CD4-positive, alpha-beta T cell treated with Interleukin-15 for 4 hours (primary cell): ENCODE data around the gene CNNM2.
"Not testable (repeated sequence)": the region's sequence is repeated elsewhere in the genome, so short reads cannot be mapped to it uniquely, and the experiment has no call there.

Source experiments
- DNase-seq: peaks from one replicate; pipeline ENCODE4 v3.0.0-alpha.2; 2020; ENCODE audit warnings: low spot score

The CNNM2 gene

DNA sequence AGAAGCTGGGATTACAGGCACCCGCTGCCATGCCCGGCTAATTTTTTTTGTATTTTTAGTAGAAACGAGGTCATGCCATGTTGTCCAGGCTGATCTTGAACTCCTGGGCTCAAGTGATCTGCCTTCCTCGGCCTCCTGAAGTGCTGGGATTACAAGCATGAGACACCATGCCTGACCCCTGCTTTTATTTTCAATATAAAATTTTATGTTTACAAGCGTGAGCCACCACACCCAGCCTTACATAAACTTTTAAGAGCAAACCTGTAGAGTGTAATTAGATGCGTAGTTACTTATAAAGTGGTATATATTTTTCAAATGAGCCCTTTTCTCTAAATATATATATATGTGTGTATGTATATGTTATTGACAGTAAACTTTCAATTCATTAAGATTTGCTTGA is 8.7 kb downstream of the CNNM2 start:
- DNase-seq, result no peak

DNA sequence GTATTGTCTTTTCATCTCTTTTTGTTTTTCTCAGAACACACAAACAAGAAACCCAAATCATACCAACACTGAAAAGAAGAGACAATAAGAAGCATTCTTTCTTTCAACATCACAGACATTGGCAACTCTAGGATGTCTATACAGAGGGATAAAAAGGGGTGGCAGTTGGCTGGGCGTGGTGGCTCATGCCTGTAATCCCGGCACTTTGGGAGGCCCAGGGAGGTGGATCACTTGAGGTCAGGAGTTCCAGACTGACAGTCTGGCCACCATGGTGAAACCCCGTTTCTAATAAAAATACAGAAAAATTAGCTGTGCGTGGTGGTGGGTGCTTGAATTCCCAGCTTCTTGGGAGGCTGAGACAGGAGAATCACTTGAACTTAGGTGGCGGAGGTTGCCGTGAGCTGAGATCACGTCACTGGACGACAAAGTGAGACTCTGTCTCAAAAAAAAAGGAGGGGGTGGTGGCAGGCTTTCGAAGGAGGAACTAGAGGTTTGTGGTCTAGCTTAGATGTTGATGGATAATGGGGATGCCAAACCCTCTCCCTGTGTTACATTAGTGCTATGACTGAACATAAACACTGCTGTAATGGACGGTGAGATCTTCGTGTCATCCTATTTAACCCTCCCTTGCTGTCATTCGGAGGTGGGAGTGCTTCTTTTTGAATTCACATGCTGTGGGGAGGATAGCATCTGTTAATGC is 9.4 kb downstream of the CNNM2 start:
- DNase-seq, result no peak

DNA sequence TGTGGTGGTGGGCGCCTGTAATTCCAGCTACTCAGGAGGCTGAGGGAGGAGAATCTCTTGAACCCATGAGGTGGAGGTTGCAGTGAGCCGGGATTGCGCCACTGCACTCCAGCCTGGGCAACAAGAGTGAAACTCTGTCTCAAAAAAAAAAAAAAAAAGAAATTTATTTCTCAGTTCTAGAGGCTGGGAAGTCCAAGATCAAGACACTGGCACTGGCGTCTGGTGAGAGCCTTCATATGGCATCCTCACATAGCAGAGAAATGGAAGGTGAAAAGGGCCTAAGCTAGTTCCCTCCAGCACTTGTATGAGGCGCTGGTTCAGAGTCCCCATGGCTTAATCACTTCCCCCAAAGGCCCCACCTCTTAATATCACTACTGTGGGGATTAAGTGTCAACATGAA is 10.3 kb downstream of the CNNM2 start:
- not testable (repeated sequence) for DNase-seq

DNA sequence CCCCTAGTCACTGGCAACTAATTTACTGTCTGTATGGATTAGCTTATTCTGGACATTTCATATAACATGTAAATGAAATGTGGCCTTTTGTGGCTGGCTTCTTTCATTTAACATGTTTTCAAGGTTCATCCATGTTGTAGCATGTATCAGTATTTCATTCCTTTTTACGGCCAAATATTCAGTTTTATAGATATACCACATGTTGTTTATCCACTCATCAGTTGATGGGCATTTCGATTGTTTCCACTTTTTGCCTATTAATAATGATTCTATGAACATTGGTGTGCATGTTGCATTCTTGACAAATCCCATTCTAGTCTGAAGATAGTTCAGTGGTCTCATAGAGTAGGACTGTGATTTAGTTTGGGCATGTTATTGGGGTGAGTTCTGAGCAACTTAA is 12.6 kb downstream of the CNNM2 start:
- no peak for DNase-seq

DNA sequence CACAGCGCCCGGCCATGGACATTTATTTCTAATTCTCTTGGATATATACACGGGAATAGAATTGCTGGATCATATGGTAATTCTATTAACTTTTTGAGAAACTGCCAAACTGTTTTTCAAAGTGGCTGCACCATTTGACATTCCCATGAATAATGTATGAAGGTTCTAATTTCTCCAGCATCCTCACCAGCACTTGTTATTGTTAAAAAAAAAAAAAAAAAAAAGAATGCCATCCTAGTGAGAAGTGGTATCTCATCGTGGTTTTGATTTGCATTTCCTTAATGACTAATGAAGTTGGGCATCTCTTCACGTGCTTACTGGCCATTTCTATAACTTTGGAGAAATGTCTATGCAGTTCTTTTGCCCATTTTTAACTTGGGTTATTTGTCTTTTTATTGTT is 13.5 kb downstream of the CNNM2 start:
- DNase-seq, result no peak

DNA sequence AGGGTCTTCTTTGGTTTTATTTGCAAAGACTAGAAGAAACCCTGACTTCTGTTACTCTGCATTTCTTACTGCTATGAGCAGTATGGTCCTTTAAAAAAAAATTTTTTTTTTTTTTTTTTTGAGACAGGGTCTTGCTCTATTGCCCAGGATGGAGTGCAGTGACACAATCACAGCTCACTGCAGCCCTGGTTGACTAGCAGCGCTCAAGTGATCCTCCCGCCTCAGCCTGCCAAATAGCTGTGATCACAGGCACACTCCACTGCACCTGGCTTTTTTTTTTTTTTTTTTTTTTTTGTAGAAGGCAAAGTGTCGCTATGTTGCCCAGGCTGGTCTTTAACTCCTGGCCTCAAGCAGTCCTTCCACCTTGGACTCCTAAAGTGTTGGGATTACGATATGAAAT is 17.4 kb downstream of the CNNM2 start:
- no peak for DNase-seq

DNA sequence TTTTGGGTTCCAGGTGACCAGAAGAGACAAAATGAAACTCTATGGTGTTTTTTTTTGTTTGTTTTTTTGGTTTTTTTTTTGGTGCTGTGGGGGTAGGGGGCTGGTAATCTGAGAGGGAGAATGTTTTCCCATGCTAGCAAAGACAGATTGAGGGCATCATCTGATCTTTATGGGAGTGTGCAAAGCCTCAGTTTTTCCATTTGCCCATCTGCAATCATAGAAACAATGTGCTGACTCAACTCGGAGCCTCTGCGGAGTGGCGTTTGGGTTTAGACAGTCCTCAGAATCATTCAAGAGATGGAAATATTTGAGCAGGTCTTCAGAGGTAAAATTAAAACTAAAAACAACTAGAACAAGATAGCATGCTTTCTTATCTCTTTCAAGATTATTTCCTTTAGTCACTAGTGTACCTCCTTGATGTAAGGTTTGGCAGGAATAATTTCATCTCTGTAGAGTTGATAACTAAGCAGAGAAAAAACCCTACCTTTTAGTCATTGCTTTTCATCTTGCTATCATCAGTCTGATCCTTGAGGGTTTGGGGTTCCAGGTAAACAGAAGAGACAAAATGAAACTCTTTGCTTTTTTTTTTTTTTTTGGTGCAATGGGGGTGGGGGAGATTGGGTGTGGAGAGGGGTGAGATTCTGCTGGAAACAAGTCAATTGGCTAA is 18.0 kb downstream of the CNNM2 start:
- DNase-seq, result no peak

DNA sequence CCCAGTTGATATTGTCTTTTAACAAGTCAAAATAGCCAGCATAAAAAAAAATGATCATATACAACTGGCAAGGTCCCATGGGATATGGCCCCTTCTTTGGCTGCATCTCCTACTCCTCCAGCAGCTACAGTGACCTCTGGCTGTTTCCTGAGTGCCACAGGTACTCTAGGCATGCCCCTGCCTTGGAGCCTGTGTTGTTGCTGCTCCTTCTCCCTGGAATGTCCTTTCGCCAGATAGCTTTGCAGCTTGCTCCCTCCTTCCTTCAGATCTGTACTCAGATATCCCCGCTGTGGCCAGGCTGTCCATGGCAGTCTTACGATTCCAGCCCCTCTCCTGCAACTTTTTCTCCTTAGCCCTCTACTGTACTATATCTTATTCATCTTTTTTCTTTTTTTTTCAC is 23.3 kb downstream of the CNNM2 start:
- DNase-seq, result no peak

DNA sequence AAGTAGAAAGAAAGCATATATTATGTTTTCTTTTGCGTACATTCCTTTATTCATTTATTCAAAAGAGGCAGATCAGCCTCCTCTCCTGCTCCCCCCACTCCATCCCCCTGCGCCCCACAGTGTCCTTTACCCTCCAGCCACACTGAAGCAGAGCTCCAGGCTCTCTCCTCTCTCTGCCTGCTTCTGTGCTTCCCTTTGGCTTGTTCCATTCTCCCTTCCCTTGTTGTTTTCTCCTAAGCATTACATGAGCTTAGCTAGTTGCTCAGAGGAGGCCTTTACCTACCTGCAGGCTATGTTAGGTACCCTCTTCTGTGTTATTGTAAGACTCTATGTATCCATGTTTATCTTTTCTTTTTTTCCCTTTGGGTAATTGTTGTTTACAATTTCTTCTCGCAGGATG is 27.4 kb downstream of the CNNM2 start:
- no peak for DNase-seq

DNA sequence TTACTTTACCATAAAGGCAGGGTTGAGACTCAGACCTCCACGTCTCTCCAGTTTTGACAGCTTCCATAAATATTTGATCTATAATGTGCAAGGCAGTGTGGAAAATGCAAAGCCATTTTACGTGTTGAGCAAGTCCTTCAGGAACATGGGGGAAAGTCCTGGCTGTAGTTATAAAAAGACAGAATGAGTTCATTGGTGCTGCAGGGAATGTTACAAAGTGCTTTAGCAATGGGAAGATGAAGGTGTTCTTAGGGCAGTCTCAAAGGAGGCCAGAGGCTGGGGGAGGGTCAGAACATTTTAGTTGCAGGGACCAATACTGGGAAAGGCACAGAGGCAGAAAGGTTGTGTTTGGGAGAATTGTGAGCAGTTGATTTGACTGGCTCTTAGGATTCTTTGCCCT is 27.9 kb downstream of the CNNM2 start:
- DNase-seq, result no peak

DNA sequence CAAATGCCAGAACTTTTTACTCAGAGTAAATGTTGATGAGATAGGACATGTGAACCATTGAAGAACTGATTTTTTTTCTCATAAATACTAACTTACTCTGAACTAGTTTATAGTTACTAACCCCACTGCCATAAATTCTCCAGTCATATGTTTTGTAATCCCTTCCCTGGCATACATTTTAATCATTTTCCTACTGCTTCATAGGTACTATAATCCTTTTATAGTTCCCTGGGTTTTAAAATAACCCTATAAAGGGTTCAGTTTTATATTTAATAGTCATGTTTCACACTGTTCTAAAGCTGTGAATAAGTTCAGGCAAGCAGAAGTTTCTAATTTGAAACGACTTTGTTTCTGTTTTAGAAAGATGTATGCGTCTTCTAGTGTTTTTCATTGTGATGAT is 28.9 kb downstream of the CNNM2 start:
- DNase-seq, result no peak

DNA sequence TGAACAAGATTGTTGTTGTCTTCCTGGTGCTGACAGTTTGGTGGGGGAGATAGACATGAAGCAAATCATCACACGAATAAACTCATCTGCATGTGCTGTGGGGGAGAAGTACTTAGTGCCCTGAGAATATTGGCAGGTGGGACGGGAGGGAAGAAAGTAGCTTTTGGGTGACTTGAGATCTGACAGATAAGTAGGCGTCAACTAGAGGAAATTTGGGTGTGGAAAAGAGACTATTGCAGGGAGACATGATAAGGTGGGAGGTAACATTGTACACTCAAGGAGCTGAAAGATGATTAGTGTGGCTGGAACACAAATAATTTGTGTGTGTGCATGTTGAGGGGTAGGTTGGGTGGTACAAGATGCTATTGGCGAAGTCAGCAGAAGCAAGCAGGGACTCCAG is 30.1 kb downstream of the CNNM2 start:
- DNase-seq, result no peak

DNA sequence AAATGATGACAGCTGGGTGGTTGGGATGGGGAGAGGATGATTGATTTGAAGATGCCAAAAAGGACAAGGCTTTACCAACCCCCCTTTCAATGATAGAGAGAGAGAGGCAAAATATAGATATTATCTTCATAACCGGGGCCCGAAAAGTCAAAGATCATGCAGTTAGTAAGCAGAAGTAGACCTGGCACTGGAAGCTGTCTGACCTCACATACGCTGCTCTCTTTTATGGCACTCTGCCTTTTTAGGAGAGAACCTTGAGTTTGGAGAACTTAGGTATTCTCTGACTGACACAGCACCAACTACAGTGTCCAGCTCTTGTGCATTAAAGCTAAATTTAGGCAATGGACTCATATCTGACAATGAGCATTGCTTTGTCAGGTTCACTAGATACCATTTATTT is 30.7 kb downstream of the CNNM2 start:
- no peak for DNase-seq

DNA sequence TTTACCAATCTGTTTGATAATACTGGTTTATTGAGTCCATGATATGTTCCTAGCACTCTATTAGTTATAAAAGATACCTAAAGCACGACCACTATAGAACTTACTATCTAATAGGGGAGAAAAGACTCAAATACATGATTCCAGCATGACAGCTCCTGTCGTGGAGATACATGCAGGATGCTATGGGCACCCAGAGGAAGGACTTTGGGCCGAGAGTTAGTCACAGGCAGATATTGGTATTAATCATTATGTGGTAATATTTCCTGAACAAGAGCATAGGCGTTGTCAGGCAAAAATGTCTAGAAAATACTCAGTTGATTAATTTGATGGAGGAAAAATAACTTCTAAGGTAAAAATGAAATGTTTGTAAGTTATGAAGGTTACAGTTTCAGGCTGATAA is 31.8 kb downstream of the CNNM2 start:
- no peak for DNase-seq

DNA sequence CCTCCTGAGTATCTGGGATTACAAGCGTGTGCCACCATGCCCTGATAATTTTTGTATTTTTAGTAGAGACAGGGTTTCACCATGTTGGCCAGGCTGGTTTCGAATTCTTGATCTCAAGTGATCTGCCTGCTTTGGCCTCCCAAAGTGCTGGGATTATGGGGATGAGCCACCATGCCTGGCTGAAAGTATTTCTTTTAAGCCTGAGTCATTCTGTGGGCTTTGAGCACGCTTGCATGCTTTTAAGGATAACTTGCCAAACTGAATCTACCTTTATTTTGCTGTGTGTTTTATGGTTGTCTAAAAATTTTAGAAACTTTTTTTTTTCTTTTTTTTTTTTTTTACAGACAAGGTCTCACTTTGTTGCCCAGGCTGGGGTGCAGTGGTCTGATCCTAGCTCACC is 33.2 kb downstream of the CNNM2 start:
- no peak for DNase-seq

DNA sequence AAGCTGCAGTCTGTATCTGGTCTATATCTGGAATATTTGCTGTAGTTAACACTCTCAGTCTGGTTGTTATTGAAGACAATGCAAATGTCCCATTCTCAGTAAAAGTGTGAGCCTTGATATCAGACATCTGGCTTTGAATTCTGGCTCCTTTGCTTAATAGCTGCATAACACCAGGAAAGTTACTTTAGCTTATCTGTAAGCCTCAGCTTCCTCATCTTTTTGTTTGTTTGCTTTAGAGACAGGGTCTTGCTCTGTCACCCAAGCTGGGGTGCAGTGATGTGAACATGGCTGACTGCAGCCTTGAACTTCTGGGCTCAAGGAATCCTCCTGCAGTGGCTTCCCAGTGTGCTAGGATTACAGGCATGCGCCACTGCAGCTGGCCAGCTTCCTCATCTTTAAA is 41.3 kb downstream of the CNNM2 start:
- no peak for DNase-seq

DNA sequence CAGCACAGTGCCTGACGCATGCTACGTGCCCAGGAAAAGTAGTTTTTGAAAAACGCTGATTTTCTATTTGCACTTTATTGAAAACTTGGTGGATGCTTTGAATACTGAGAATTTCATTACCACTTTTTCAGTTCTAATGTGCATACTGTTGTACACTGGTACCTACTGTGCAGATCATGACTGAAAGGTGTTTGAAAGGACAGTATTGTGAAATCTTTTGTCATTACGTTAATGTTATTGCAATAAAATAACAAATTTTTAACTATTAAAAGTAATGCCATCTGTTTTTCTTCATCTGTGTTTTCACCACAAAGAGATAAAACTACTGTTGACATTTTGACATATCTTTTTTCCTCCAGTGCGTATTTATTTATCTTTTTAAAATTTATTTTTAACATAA is 42.1 kb downstream of the CNNM2 start:
- no peak for DNase-seq

DNA sequence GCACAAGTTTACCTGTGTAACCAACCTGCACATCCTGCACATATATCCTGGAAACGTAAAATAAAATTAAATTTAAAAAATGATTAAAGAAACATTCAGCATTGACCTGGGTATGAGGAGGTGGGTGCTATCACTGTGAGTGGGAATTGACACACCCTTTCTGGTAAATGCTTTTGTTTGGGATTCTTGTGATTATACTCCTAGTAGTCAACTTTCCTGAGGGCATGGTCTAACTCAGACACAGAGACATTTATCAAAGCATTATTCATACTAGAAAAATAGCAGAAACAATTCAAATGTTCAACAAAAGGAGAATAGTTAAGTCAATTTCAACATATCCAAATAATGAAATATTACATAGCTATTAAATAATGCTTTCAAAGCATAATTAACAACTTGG is 44.2 kb downstream of the CNNM2 start:
- DNase-seq, result no peak

DNA sequence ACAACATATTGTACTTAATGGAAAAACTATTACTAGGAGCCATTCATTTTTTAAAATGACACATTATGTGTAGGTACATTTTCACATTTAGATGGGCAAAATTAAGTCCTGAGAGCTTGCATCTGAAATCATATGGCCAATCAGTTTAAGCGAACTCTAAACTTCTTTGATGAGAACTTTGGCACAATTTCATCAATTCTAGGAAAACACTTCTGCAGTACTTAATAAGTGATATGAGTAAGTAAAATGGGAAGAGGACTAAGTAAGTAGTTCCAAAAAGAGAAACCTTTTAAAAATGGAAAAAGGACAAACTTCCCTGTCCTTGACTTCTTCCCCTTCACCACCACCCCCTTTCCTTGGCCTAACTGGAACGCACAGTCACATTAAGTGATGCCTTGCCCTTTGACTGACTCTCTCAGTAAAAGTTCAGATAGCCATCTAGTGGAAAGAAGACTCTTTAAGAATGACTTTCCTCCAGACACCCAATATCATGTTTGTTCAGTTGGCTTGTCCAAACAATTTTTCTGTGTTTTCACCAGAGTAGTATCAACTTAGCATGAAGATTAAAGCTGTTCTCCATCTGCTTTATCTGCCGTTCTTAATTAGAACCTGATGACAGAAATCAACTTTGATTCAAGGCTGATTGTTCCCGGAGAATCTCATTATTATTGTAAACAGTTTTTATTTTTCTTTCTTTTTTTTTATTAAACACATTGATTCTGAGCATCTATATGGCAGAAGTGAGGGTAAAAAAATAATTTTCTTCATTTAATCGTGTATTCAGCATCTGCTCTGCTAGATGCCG is 45.1 kb downstream of the CNNM2 start:
- DNase-seq, result no peak

DNA sequence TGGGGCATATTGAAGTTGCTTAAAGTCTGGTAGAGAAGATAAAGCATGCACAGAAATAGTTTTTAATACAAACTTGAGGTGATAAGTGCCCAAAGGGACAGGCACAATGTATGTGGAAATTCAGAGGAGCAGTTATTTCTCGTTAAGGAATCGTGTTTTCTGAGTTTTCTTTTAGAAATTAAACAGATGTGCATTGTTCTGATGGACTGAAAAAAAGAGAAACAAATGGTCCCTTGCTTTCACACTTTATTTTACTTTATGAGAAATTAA is 45.6 kb downstream of the CNNM2 start:
- DNase-seq, result no peak

DNA sequence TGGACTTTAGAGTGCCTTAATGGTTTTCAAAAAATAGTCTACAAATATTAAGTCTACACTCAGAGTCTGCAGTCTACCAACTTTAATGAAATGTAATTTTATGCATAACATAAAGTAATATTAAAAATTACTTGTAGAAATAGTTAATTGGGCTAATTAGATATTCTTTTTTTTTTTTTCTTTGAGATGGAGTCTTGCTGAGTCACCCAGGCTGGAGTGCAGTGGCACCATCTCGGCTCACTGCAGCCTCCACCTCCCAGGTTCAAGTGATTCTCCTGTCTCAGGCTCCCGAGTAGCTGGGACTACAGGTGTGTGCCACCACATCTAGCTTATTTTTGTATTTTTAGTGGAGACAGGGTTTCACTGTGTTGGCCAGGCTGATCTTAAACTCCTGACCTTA is 46.0 kb downstream of the CNNM2 start:
- not testable (repeated sequence) for DNase-seq

DNA sequence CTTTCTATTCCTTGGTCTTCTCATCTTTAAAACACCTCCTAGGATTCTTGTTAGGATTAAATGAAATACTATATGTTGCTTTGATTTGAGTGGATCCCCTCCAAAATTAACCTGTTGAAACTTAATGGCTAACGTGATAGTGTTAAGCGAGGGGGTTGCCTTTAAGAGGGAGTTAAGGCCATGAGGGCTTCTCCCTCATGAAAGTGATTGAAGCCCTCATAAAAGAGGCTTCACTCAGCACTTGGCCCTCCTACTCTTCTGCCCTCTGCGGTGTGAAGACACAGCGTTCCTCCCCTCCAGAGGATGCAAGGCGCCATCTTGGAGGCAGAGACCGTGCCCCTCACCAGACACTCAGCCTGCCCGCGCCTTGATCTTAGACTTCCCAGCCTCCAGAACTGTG is 46.6 kb downstream of the CNNM2 start:
- no peak for DNase-seq

DNA sequence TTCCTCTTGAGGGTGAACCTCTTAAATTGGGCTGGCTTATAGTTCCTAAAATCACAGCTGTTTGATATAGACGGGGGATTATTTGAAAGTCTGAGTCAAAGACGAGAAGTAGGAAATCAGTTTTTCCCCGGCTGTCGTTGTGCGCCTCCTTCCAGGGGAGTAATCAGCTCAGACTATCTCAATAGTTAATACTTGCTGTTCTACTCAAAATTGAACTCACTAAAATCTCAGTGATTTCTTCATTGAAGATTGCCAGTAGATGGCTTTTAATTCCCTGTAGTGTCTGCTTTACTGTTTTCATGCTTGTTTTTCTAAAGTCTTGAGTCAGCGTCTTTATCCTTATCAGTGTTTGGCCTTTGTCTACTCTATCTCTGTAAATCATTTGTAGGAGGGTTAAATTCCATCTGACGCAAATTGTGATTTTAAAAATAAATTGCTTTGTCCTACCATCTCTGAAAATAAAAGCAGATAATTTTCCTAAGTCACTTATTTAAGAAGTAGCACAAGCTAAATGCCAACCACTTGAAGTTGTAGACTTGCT is 47.3 kb downstream of the CNNM2 start:
- no peak for DNase-seq
